H1 (cell line): ENCODE measurements around the gene TSPAN33. TPM values are rescaled to one million over a fixed set of nuclear protein-coding genes. Genes with fewer than 3 reads are reported as not detected.

Experiments
- CTCF ChIA-PET: fragments of 300-600 bp; sonication (Branson Sonifier 250); formaldehyde crosslinking; loops from one replicate; lab custom pipeline; 2021; ENCODE audit not compliant: partially characterized antibody; lab: Charles Lee
- POLR2A ChIA-PET: fragments of 300-600 bp; sonication (Branson Sonifier 250); formaldehyde crosslinking; loops from one replicate; lab custom pipeline; 2021; ENCODE audit warnings: inconsistent platforms; ENCODE audit not compliant: partially characterized antibody; lab: Charles Lee
- DNase-seq, 2 experiments: peaks; one replicate each; pipeline versions ENCODE4 v3.0.0 to v3.0.0-alpha.2; 2010 to 2022; ENCODE audit warnings: low spot score in 2 of 2, low read depth in 1 of 2, mixed read lengths in 1 of 2
- FAIRE-seq: peaks from 2 replicates; lab custom pipeline; 2011; peaks lifted over from hg19 to GRCh38; lab: Jason Lieb, UNC
- H2AFZ ChIP-seq: 2 replicates; pipeline ENCODE4 v1.8.1; 2012; ENCODE audit warnings: low read length, inconsistent platforms
- H2AK5ac ChIP-seq: 2 replicates; pipeline ENCODE4 v1.6.1; 2013; ENCODE audit warnings: low read depth, low read length
- H2BK120ac ChIP-seq: replicated peaks from 2 replicates; pipeline ENCODE3; 2013; ENCODE audit warnings: low read depth, low read length, inconsistent platforms
- H2BK12ac ChIP-seq: 2 replicates; pipeline ENCODE4 v1.6.1; 2013; ENCODE audit warnings: low read depth, low read length
- H2BK15ac ChIP-seq: 2 replicates; pipeline ENCODE4 v1.6.1; 2013; ENCODE audit warnings: low read length
- H2BK20ac ChIP-seq: 2 replicates; pipeline ENCODE4 v1.6.1; 2013; ENCODE audit warnings: low read length
- H2BK5ac ChIP-seq: 2 replicates; pipeline ENCODE4 v1.6.1; 2013; ENCODE audit warnings: low read depth, low read length
- H3K14ac ChIP-seq: 2 replicates; pipeline ENCODE4 v1.6.1; 2013; ENCODE audit warnings: inconsistent platforms; ENCODE audit not compliant: insufficient read length
- H3K18ac ChIP-seq: 2 replicates; pipeline ENCODE4 v1.6.1; 2013; ENCODE audit warnings: low read length; ENCODE audit errors: extremely low read depth
- H3K23ac ChIP-seq: 2 replicates; pipeline ENCODE4 v1.6.1; 2013; ENCODE audit warnings: inconsistent platforms; ENCODE audit not compliant: insufficient read length
- H3K23me2 ChIP-seq: 2 replicates; pipeline ENCODE4 v1.6.1; 2013; ENCODE audit warnings: low read depth, low read length
- H3K27ac ChIP-seq: 2 replicates; pipeline ENCODE4 v1.6.1; 2011; ENCODE audit warnings: low read depth, low read length, inconsistent platforms
- H3K27me3 ChIP-seq, 4 experiments: replicated peaks in 1 of 4; 1 replicate in 1 of 4; 2 replicates in 3 of 4; pipeline versions ENCODE4 v1.6.1 to v1.8.1; 2011 to 2013; ENCODE audit warnings: low read length in 3 of 4, mild to moderate bottlenecking in 3 of 4, inconsistent platforms in 2 of 4, mixed read lengths in 2 of 4, moderate library complexity in 1 of 4; ENCODE audit not compliant: control insufficient read depth in 3 of 4, insufficient read depth in 3 of 4; ENCODE audit errors: extremely low read depth in 1 of 4
- H3K36me3 ChIP-seq, 4 experiments: 2 replicates each; pipeline versions ENCODE4 v1.6.1 to v1.8.1; 2011 to 2013; ENCODE audit warnings: mild to moderate bottlenecking in 4 of 4, low read length in 3 of 4, moderate library complexity in 2 of 4, control low read depth in 1 of 4, inconsistent platforms in 1 of 4; ENCODE audit not compliant: insufficient read depth in 4 of 4, control insufficient read depth in 2 of 4
- H3K4ac ChIP-seq: replicated peaks from 2 replicates; pipeline ENCODE3; 2013; ENCODE audit warnings: low read length, low read depth, mixed read lengths, inconsistent platforms; ENCODE audit not compliant: insufficient read length
- H3K4me1 ChIP-seq, 4 experiments: replicated peaks in 1 of 4; 1 replicate in 1 of 4; 2 replicates in 3 of 4; pipeline versions ENCODE4 v1.6.1 to v1.8.1; 2011 to 2013; ENCODE audit warnings: low read length in 3 of 4, inconsistent platforms in 2 of 4, mixed read lengths in 1 of 4; ENCODE audit not compliant: insufficient read depth in 4 of 4, control insufficient read depth in 3 of 4
- H3K4me2 ChIP-seq, 2 experiments: 2 replicates each; pipeline versions ENCODE4 v1.6.1 to v1.8.1; 2011 to 2013; ENCODE audit warnings: low read depth in 2 of 2, low read length in 2 of 2, control low read depth in 1 of 2, inconsistent platforms in 1 of 2, mild to moderate bottlenecking in 1 of 2; ENCODE audit not compliant: insufficient read depth in 1 of 2
- H3K4me3 ChIP-seq, 4 experiments: fragments of 200-600, 300-600 bp in 1 of 4; sonication (generic), shearing (Covaris generic), sonication (Bioruptor Twin) in 1 of 4; 2 replicates each; pipeline versions ENCODE4 v1.5.1 to v1.8.1; 2011 to 2016; ENCODE audit warnings: low read length in 4 of 4, low read depth in 3 of 4, control low read depth in 2 of 4, inconsistent platforms in 2 of 4, mild to moderate bottlenecking in 2 of 4, mixed read lengths in 1 of 4, moderate library complexity in 1 of 4; ENCODE audit not compliant: insufficient read depth in 2 of 4; ENCODE audit errors: extremely low read depth in 1 of 4
- H3K56ac ChIP-seq: replicated peaks from 2 replicates; pipeline ENCODE3; 2013; ENCODE audit warnings: low read depth, mild to moderate bottlenecking, mixed read lengths, low read length, inconsistent platforms; ENCODE audit not compliant: insufficient read length
- H3K79me1 ChIP-seq: 2 replicates; pipeline ENCODE4 v1.6.1; 2013; ENCODE audit warnings: low read depth, low read length, control low read depth
- H3K79me2 ChIP-seq, 2 experiments: 2 replicates each; pipeline versions ENCODE4 v1.6.1 to v1.8.1; 2012 to 2013; ENCODE audit warnings: low read length in 2 of 2, mild to moderate bottlenecking in 2 of 2, inconsistent platforms in 1 of 2; ENCODE audit not compliant: insufficient read depth in 2 of 2, control insufficient read depth in 1 of 2
- H3K9ac ChIP-seq, 4 experiments: replicated peaks in 1 of 4; 1 replicate in 1 of 4; 2 replicates in 3 of 4; pipeline versions ENCODE4 v1.6.1 to v1.8.1; 2011 to 2013; ENCODE audit warnings: low read depth in 3 of 4, low read length in 3 of 4, control low read depth in 2 of 4, mild to moderate bottlenecking in 2 of 4, moderate library complexity in 2 of 4, inconsistent platforms in 1 of 4; ENCODE audit errors: extremely low read depth in 1 of 4
- H3K9me3 ChIP-seq, 2 experiments: 2 replicates each; pipeline versions ENCODE4 v1.6.1 to v1.8.1; 2012 to 2013; ENCODE audit warnings: mild to moderate bottlenecking in 2 of 2, moderate library complexity in 2 of 2, control low read depth in 1 of 2, inconsistent platforms in 1 of 2, low read depth in 1 of 2, low read length in 1 of 2, mixed read lengths in 1 of 2; ENCODE audit not compliant: insufficient read depth in 2 of 2
- H4K20me1 ChIP-seq, 2 experiments: replicated peaks in 1 of 2; 2 replicates each; pipeline versions ENCODE3 to v1.8.1; 2011 to 2013; ENCODE audit warnings: inconsistent platforms in 2 of 2, low read length in 2 of 2, mild to moderate bottlenecking in 1 of 2; ENCODE audit not compliant: insufficient read depth in 2 of 2, control insufficient read depth in 1 of 2
- H4K5ac ChIP-seq: 2 replicates; pipeline ENCODE4 v1.6.1; 2013; ENCODE audit warnings: low read length, low read depth, mixed read lengths, inconsistent platforms; ENCODE audit not compliant: insufficient read length
- H4K8ac ChIP-seq: 2 replicates; pipeline ENCODE4 v1.8.0; 2013; ENCODE audit warnings: mild to moderate bottlenecking, moderate library complexity, low read length, inconsistent platforms; ENCODE audit not compliant: insufficient read depth; ENCODE audit errors: extremely low read depth
- H4K91ac ChIP-seq: replicated peaks from 2 replicates; pipeline ENCODE3; 2013; ENCODE audit warnings: low read length, mixed read lengths, inconsistent platforms; ENCODE audit not compliant: insufficient read length
- ATF3 ChIP-seq: IDR thresholded peaks from 2 replicates; pipeline ENCODE4 v1.6.1; 2011; ENCODE audit warnings: low read depth, mild to moderate bottlenecking, low read length; ENCODE audit not compliant: insufficient read depth
- BACH1 ChIP-seq: IDR thresholded peaks from 2 replicates; pipeline ENCODE4 v1.6.1; 2012; ENCODE audit warnings: low read length, improper control_type of control experiment
- BRCA1 ChIP-seq: IDR thresholded peaks from 2 replicates; pipeline ENCODE4 v1.6.1; 2012; ENCODE audit warnings: low read depth, low read length, improper control_type of control experiment
- CTBP2 ChIP-seq: IDR thresholded peaks from 2 replicates; pipeline ENCODE4 v1.7.0; 2011; ENCODE audit warnings: borderline replicate concordance, mild to moderate bottlenecking, moderate library complexity, mixed read lengths, low read length; ENCODE audit not compliant: insufficient read depth, insufficient read length
- E2F6 ChIP-seq: IDR thresholded peaks from 2 replicates; pipeline ENCODE4 v1.6.1; 2012; ENCODE audit warnings: inconsistent platforms
- GTF2F1 ChIP-seq: IDR thresholded peaks from 2 replicates; pipeline ENCODE4 v1.6.1; 2012; ENCODE audit warnings: low read depth, low read length, improper control_type of control experiment, borderline replicate concordance
- HDAC6 ChIP-seq: IDR thresholded peaks from one replicate; pipeline ENCODE4 v1.7.1; 2012; ENCODE audit warnings: low read depth, mild to moderate bottlenecking, inconsistent platforms, low read length, moderate library complexity
- JUND ChIP-seq: IDR thresholded peaks from 2 replicates; pipeline ENCODE4 v1.6.1; 2011; ENCODE audit warnings: mild to moderate bottlenecking, improper control_type of control experiment, low read length
- SIRT6 ChIP-seq: IDR thresholded peaks from one replicate; pipeline ENCODE4 v1.7.1; 2012; ENCODE audit warnings: low read length, inconsistent platforms
- SIX5 ChIP-seq: IDR thresholded peaks from 2 replicates; pipeline ENCODE4 v1.6.1; 2011; ENCODE audit warnings: mild to moderate bottlenecking, low read depth, low read length
- SUZ12 ChIP-seq: fragments of 200-600 bp; sonication (generic); IDR thresholded peaks from 2 replicates; pipeline ENCODE4 v1.6.1; 2012; ENCODE audit warnings: mild to moderate bottlenecking, inconsistent platforms, low read length, moderate library complexity, mixed read lengths
- TEAD4 ChIP-seq: IDR thresholded peaks from 2 replicates; pipeline ENCODE4 v1.6.1; 2012; ENCODE audit warnings: low read depth, low read length, inconsistent platforms, mixed read lengths
- WGBS, 2 experiments: shearing (Covaris generic) in 1 of 2; methylation state at CpG; one replicate each; pipeline versions ENCODE4 v1.1.6 to v1.1.7; 2013 to 2015; ENCODE audit warnings: low lambda C conversion rate in 2 of 2, mixed read lengths in 2 of 2, inconsistent platforms in 1 of 2, low coverage in 1 of 2, missing lambda C conversion rate in 1 of 2; ENCODE audit not compliant: insufficient replicate concordance in 2 of 2, insufficient coverage in 1 of 2, insufficient read length in 1 of 2; ENCODE audit errors: extremely low coverage in 1 of 2, missing lambda C conversion rate in 1 of 2; 5-methylcytosine and 5-hydroxymethylcytosine counted together
- polyA plus RNA-seq, 7 experiments: library from polyadenylated mRNA; depleted of rRNA in 3 of 7; stranded (reverse) in 5 of 7; unstranded in 2 of 7; fragments of >200 nt in 5 of 7; fragments of 200-250 nt in 2 of 7; gene quantifications; 1 replicate in 5 of 7; 2 replicates in 1 of 7; 4 replicates in 1 of 7; pipeline versions ENCODE4 v1.2.1 to v1.2.3, GENCODE V29; 2011 to 2013; ENCODE audit warnings: missing spikeins in 2 of 7, mixed read lengths in 2 of 7
- total RNA-seq: library from RNA; stranded (reverse); fragmentation: NEBNext Ultra II Directional; extraction: Animal tissue kit (Norgen Biotek cat#: 25700); gene quantifications from 2 replicates; pipeline ENCODE4 v1.2.1, GENCODE V29; 2021

Gene TSPAN33
- total and polyA plus RNA-seq, 2 of the 8 experiments (the other 6 are each of a cell fraction or from before 2014, with no cell fraction given), result 42.8 to 47.1 TPM

GRCh38 chr7:129122078-129122750, 22.3 kb upstream of the TSPAN33 start:
- ChIA-PET CTCF (interaction anchor here (0.8 kb wide), 1 partner anchor 47 kb away, joined by 3 read pairs; no protein-coding TSS in a partner anchor), POLR2A (interaction anchor here (1.4 kb wide), 1 partner anchor 9 kb away, joined by 3 read pairs; no protein-coding TSS in a partner anchor)
- no peaks in the 10 kb centered on the region for H3K79me2 ChIP-seq
- no peak overlapping the region for H2BK15ac ChIP-seq
- no peak overlapping the region for H4K91ac ChIP-seq
- H4K20me1 ChIP-seq, result no peaks in the 10 kb centered on the region
- no peak overlapping the region for H3K4me3 ChIP-seq
- H2AK5ac ChIP-seq, result no peak overlapping the region
- WGBS, 2 experiments, result 68% methylated on average over 2 of the region's 2 CpGs; no CpG with 5 or more reads in 1 of the 2 experiments
- no peak overlapping the region for H3K18ac ChIP-seq
- no peak overlapping the region for H3K14ac ChIP-seq
- no peak overlapping the region for H4K8ac ChIP-seq
- H3K27me3 ChIP-seq, result peaks cover 0 to 2% (median 0%) of the 10 kb centered on the region in 4 experiments; a peak in 2 of 7 replicates
- H2BK12ac ChIP-seq, result no peak overlapping the region
- H4K5ac ChIP-seq, result no peak overlapping the region
- no peak overlapping the region for H2BK5ac ChIP-seq
- H3K23me2 ChIP-seq, result no peaks in the 10 kb centered on the region
- H2AFZ ChIP-seq, result no peak overlapping the region
- no peak overlapping the region for H3K23ac ChIP-seq
- no peak overlapping the region for H3K4ac ChIP-seq
- no peak overlapping the region for H2BK120ac ChIP-seq
- no peaks in the 10 kb centered on the region for H3K79me1 ChIP-seq
- no peaks in the 10 kb centered on the region for H3K4me1 ChIP-seq
- no peak for FAIRE-seq
- H3K9me3 ChIP-seq, result peaks cover 18 to 24% of the 10 kb centered on the region in 2 experiments
- DNase-seq, result no peak
- H3K56ac ChIP-seq, result no peak overlapping the region
- H3K4me2 ChIP-seq, result no peak overlapping the region
- no peaks in the 10 kb centered on the region for H3K36me3 ChIP-seq
- no peak overlapping the region for H3K27ac ChIP-seq
- H3K9ac ChIP-seq, result no peak overlapping the region
- H2BK20ac ChIP-seq, result no peak overlapping the region
- TF ChIP-seq ATF3 (no peak), TEAD4 (no peak), SIRT6 (no peak), BRCA1 (no peak), GTF2F1 (no peak), E2F6 (no peak), HDAC6 (no peak), SIX5 (no peak), JUND (no peak), SUZ12 (no peak), BACH1 (no peak), CTBP2 (no peak)
